GM18870 (cell line): ENCODE measurements around the gene KIRREL3.

Experiments
- ATAC-seq: cut with Tn5 transposase; IDR thresholded peaks from one replicate; pipeline ENCODE4 v1.9.1; 2021; ENCODE audit warnings: moderate library complexity; ENCODE audit not compliant: unreplicated experiment

KIRREL3 gene

DNA sequence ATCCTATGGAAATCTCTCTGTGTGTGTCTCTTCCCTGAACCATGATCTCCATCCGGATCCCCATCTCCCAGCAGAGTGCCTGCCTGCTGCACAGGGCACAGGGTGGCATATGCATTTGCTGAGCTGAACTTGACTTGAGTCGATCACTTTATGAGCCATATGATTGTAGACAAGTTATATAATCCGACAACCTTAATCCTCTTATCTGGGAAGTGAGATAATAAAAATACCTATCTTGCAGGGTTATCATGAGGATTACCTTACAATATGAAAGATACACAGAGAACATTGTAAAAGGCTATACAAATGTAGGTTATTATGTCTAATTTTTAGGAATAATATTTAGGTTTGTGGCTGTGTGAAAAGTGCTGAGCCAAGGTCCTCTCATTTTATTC is 520.6 kb downstream of the KIRREL3 start:
- ATAC-seq = no peak

DNA sequence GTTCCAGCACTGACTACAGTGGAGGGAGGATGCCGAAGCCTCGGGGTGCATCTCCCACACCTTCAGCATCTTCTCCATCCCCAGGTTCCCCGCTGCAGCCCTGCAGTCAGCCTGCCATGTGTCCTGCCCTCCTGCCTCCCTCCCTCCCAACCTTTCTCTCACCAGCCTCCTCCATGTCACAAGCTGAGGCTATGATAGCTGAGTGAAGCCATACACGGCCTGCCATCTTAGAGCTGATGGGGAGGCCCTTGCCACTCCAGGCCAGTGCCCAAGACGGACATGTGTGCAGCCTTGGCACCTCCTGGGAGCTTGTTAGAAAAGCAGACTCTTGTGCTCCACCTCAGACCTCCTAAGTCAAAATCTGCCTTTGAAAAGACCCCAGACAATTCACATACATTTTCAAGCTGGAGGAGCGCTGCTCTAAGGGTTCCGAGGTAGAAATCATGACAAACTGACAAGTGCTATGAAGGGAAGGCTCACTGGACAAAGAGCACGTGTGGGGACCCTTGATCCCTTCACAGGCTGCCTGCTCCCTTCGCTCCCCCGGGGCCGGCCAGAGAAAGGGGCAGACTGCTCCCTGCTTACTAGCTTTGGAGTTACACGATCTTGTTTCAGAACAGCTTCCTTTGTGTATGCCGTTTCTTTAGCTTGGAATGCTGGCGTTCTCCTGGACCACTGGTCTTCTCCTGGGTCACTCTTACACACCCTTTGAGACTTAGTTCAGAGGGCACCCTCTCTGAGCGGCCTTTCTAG is 521.2 kb downstream of the KIRREL3 start:
- no peak for ATAC-seq

DNA sequence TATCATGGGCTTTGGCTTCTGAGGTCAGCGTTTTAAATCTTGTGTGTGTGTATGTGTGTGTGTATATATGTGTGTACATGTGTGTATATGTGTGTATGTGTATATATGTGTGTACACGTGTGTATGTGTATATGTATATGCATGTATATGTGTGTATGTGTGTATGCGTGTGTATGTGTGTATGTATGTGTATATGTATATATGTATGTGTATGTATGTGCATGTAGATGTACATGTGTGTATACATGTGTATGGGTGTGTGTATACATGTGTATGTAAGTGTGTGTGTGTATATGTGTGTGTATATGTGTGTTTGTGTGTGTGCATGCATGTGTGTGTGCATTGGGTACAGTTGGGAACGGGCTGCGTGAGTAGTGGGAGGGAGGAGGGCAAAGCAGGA is 522.1 kb downstream of the KIRREL3 start:
- ATAC-seq = no peak

DNA sequence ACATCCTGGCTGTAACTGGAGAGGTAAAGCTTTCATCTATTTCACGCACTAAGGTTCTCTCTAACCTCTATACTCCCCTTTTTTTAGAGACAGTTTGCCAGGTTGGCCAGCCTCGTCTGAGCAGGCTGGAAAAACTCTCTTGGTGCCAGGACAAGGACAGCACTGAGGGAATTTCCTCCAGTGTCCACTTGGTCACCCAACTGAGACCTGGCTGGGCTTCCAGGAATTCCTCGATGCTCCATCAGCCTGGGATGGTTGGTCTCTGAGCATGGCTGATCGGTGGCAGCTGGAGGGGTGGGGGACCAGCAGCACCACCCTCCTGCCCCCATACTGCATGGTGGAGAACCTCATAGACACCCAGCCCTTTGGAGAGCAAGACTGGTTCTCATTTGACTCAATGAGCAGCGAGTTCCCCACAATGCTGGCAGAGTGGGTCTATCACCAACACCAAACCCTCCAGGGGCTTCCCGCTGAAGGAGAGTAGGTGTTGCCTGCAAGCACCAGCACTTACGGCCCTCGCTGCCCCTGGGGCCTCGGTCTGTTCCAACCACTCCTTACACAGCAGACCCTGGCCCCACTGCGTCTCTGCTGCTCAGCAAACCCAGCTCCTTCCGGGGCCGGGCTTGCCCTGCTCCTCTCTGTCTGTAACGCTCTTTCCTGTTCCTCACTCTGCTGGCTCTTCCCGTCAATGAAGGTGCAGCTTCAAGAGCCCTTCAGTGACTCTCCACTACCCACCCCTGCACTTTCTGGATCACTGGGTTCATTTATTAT is 522.9 kb downstream of the KIRREL3 start:
- ATAC-seq = no peak

DNA sequence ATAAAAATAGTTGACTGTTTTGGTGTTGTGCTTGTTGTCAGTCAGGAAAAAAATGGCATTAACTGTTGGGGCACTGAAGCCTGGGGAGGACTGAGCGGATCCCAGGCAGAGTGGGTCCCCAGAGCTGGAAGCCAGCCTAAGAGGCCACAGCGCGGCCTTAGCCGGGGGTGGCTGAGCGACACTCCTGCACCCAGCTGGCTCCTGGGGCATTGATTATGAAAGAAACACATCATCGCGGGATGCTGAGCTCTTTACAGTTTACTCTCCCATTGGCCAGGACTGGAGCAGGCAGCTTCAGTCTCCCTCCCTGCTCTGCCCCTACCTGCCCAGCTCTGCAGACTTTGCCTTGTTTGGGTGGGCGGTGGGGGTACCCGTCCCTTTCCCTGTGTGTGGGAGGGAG is 523.6 kb downstream of the KIRREL3 start:
- ATAC-seq = no peak

DNA sequence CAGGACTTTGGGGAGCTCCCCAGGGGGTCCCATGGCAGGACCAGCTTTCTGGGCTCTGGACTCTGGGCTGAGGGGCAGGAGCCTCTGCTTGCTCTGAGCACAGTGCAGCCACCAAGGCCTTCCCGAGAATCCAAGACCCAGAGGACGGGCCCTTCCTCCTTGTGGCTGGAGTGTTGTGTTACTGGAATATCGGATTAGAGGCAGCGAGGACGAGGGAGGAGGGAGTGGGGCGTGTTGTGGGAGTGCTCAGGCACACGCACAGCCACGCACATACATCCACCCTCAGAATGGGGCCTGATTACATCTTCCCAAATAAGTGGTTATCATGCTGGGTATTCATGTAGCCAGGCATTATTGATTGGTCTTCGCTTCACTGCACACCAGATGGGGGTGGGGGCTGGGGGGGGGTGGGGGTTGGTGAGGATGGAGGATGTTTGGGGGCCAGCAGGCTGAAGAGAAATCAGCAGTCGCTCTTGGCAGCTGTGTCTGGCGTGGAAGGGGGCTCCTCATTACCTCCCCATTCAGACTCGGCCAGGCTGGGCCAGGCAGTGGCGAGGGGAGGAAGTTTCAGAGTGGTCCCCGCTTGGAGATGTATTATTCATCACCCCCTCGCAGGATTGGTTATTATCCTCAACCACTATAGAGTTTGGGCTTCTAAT is 524.2 kb downstream of the KIRREL3 start:
- no peak for ATAC-seq

DNA sequence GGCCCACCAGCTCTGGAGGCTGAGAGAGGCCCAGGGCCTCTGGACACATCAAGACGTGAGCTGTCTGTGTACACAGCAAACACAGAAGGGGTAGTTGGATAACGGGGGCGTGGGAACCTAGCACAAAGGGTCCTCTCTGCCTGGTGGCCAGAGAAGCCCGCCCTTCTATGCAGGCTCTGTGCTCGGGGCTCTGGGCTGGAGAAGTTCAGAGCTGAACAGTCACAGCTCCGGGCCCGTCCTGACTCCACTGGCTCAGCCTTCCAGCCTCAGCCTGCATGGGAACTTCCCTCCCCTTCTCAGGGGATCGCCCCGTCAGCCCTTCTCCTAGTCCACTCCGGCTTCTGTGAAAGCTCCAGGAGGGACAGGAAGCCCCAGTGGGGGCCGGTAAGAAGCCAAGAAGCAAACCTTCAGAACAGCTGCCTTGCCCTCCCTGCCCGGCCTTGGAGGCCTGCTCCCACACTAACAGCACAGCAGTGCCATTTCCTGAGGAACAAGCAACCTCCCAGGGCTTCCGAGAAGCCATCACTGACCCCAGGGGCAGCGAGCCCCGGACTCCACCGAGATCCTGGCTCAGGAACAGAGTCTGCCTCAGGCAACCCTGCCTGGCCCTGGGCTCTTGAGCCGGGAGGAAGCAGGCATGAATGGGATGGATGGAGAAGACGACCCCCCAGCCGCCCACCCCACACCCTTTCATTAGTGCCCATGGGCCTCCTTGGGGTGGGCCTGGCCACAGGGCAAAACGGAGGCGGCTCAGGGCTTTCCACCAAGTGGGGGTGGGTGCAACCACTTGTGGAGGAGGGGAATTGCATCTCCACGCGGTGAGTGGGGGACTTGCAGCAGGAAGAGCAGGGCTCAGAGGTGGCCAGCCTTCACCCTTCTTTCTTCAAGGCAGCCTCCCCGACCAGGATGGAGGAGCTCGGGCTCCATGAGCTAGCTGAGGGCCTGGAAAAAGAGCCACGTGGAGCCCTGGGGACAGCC is 525.3 kb downstream of the KIRREL3 start:
- ATAC-seq = no peak

DNA sequence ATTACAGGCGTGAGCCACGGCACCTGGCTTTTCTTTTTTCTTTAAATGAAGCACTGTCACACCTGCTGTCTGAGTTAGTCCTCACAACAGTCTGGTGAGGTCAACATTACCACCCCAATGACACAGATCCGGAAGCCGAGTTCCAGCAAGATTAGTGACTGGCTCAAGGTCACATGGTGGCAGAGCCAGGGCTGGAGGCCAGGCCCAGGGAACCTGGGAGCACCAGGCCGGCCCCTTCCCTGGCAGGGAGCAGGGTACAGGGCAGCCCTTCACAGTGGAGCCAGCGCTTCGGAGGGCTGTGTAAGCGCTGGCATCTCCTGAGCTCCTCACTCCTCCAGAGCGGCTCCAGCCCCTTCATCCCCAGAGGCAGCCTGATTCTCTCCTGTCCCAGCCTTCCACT is 526.4 kb downstream of the KIRREL3 start:
- ATAC-seq = no peak

DNA sequence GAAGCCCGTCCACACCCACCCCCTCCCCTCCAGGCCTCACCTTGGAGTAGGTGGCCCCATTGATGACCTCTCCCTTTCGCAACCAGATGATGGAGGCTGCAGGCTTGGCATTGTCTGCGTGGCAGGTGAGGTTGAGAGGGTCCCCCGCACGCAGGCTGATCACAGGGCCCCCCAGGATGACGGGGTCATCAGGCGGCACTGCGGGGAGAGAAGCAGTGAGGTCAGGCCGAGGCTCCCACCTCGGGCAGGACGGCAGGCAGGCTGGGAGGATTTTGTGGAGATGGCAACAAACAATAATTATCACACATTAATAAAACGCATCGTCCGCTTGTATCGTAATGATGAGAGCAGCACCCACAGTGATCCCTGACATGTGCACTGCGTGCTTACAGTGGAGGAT is 527.3 kb downstream of the KIRREL3 start:
- no peak for ATAC-seq

DNA sequence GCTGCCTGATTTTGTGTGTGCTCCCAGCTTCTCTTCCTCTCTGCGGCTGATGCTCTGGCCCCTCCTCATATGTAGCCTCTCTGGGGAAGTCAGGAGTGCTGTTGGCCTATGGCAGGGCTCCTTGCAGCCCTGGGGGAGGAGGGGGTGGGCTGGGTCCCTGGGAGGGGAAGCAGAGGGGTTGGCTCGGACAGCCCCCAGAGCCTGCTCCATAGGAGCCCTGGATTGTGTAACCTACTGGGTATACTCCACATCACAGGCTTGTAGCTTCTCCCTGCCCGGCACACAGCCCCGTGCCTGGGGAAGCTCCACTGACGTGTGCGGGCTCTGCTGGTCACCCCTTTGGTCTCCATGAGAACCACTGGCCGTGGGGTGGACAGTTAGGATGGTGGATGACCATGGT is 531.3 kb downstream of the KIRREL3 start:
- no peak for ATAC-seq

DNA sequence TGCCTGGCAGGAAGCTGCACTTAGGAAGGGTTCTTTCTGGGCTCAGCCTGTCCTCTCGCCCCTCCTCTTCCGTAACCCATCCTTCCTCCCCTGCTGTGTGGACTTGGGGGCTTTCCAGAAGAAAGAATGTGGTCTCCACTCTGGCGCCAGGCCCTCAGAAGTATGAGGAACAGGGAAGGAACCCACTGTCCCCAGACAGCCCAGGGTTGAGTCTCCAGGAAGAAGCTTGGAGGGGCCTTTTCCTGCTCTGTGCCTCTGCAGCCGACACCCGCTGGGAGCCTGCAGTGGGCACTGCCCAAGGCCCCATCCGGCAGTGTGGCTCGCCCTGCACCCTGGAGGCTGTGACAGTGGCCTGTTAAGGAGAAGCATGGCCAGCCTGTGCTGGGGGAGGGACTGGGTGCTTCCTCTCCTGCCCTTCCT is 532.5 kb downstream of the KIRREL3 start:
- ATAC-seq = no peak

DNA sequence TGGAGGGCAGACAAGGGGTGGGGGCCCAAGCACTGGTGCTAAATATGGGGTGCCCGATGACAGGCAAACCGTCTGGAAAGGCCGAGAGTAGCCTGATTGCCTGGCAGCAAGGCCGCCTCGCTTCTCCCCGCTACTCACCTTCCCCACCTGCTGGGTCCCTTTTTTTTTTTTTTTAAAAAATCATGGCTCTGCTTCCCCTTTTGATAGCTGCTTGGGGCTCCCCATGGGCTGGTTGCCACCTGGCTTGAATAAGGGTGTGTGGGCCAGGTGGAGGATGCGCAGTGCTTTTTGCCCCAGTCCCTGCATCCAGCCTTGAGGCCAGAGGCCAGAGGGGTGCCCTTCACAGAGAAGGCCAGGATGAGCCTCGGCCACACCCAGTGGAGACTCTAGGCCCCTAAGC is 533.1 kb downstream of the KIRREL3 start:
- ATAC-seq = no peak

DNA sequence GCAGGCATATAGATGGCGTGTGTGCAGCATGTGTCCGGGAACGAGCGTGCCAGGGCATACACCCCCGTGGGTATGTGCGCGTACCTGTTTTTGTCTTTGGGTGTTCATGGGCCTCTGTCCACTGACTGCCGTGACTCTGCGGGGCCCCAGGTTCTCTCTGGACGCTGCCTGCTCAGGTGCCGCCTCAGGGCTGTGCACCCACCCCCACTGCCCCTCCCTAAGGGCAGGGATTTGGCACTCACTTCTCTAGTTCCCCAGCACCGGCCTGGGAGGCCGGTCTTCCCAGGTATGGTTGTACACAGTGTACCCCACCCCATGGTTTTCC is 533.6 kb downstream of the KIRREL3 start:
- no peak for ATAC-seq

DNA sequence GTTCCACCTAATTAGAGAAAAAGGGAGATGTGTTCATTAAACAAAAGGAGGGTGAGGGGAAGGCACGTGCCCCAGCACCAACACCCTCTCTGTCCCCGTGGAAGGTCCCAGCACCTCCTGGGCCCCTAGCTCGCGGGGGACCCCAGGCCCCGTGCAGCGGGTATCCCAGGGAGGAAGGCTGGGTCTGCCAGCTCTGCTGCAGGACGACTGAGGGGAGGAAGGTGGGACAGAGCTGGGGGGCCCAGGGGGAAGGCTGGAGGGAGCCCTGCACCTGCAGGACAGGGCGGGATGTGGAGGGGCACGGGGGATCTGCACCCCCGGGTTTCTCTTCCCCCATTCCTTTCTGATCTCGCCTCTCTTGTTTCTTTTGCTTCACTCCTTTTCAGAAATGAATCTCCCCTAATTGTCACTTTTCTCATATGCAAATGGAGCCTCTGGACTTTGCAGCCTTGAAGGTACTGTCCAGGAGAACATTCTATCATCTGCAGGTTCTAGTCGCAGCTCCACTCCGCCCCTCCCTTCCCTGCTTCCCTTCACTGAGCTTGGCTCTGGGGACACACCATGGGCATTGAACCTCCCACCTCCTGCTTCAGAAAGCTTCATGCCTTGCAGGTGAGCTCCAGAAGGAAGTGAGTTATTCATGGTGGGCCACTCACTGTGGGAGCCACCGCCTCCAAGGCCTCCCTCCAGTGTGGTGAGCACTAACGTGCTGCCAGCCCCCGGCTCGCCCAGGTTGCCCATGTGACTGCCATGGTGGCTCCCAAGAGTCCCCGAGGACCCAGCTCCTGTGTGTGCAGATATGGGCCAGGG is 534.1 kb downstream of the KIRREL3 start:
- no peak for ATAC-seq

DNA sequence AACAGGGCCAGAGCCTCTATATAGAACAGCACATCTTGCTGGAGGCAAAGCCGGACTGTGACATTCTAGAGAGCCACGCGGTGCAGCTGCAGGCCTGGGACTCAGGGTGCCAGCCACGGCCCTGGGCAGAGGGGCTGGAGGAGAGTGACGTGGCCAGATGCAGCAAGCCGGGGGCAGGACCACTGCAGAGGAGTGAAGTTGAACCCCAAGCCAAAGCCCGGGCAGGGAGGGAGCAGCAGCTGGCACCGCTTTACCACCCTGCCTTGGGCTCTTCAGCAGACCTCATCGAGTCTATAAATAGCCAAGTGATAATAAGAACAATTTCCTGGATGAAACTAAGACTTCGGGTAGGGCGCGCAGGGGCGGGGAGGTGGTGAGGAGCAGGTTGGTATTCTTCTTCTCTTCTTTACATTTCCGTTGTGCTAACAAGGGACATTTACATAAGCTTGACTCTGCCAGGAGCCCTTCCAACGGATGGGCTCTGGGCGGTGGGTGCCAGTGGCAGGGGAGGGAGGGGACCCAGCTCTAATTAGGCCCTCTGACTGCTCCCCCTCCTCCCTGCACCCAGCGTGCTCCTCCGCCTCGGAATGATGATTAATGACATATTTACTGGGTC is 534.9 kb downstream of the KIRREL3 start:
- peak; percentile 90 for ATAC-seq

DNA sequence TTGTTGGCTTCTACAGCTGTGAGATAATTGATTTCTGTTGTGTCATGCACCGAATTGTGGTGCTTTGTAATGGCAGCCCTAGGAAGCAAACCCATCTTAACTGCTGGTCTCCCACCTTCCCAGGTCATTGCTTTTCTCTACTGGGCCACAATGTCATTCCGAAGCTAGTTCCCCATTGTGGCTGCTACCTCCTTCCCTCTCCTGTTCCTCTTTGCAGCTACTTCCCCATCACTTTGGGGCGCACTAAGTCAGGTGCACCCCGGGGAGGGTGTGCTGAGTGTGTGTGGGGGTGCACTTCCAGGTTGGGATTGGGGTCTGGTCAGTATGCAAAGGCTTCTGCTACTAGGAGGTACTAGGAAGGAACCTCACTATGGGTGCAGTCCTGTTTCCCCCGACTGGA is 535.8 kb downstream of the KIRREL3 start:
- ATAC-seq = no peak

DNA sequence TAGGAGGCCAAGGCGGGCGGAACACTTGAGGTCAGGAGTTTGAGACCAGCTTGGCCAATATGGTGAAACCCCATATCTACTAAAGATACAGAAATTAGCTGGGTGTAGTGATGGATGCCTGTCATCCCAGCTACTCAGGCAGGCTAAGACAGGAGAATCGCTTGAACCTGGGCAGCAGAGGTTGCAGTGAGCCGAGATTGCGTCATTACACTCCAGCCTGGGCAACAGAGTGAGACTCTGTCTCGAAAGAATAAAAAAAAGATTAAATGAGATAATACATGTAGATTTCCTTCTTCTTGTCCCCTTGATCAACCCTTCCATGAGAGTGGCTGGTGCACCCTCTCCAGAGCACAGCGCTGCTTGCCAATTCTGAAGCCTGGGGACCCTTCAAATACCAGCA is 538.1 kb downstream of the KIRREL3 start:
- ATAC-seq = no peak

DNA sequence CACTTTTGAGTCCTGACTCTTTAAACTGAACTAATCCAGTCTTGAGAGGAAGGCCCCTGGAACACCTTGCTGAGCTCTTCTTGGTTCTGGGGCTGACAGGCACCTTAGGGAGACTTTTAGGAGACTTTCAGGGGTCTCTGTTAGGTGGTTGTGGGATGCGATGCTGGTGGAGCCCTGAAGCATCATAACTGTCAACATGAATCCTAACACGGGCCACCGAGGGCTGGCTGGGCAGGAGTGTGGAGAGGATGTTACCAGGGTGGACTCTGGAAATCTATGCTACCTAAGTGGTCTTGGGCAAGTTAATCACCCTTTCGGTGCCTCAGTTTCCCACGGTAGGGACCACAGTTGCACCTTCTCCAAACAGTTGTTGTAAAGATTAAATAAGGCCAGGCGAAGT is 538.6 kb downstream of the KIRREL3 start:
- ATAC-seq = no peak

DNA sequence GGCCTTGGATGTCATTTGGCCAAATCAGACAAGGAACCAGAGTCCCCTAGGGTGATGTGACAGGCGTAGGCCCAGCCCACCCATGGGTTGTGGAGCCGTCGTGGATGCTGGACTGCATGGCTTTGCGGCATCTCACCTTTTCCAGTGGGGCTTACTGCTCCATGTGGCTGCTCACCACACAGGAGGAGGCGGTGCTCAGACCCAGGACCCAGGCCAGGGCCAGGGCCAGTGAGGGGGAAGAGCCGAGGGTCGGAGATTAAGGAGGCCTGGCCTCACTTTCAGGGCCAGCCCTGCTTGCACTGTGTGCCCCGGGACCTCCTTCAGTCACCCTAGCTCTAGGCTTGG is 539.5 kb downstream of the KIRREL3 start:
- ATAC-seq = no peak
